ENCODE data around the gene IGIP.

DNA sequence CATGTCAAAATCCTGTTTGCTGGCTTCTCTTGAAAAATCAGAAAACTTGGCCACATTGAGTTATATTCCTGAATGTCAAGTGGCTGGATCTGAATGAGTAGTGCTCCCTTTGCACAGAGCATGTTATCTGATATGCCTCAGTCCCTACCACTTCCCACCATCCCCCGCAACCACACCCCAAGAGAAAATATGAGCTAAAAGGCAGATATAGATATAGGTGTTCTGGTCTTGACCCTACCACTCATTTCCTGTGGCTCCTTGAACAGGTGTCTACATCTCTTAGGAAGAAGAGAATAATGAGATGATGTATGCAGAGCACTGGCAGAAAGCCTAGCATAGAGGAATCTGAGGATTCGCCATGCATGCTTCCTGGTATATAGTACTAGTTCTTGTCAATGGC, 42.6 kb downstream of the IGIP start:
- TF ChIP-seq NFYB (CRISPR knock-in tag; conservative IDR thresholded peaks at IDR 0.05; ENCODE audit: low read depth) (no peak), MYBL2 (CRISPR knock-in tag; IDR thresholded peaks at IDR 0.05) (no peak), ZBTB21 (CRISPR knock-in tag; IDR thresholded peaks at IDR 0.05; ENCODE audit: borderline replicate concordance) (no peak)
- TF ChIP-seq, protein P1, sequence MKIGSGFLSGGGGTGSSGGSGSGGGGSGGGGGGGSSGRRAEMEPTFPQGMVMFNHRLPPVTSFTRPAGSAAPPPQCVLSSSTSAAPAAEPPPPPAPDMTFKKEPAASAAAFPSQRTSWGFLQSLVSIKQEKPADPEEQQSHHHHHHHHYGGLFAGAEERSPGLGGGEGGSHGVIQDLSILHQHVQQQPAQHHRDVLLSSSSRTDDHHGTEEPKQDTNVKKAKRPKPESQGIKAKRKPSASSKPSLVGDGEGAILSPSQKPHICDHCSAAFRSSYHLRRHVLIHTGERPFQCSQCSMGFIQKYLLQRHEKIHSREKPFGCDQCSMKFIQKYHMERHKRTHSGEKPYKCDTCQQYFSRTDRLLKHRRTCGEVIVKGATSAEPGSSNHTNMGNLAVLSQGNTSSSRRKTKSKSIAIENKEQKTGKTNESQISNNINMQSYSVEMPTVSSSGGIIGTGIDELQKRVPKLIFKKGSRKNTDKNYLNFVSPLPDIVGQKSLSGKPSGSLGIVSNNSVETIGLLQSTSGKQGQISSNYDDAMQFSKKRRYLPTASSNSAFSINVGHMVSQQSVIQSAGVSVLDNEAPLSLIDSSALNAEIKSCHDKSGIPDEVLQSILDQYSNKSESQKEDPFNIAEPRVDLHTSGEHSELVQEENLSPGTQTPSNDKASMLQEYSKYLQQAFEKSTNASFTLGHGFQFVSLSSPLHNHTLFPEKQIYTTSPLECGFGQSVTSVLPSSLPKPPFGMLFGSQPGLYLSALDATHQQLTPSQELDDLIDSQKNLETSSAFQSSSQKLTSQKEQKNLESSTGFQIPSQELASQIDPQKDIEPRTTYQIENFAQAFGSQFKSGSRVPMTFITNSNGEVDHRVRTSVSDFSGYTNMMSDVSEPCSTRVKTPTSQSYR (CRISPR knock-in tag; IDR thresholded peaks at IDR 0.05) = no peak

Measured in WTC11 (cell line).